Measurements from ENCODE around the gene TWF1.

The TWF1 gene

DNA sequence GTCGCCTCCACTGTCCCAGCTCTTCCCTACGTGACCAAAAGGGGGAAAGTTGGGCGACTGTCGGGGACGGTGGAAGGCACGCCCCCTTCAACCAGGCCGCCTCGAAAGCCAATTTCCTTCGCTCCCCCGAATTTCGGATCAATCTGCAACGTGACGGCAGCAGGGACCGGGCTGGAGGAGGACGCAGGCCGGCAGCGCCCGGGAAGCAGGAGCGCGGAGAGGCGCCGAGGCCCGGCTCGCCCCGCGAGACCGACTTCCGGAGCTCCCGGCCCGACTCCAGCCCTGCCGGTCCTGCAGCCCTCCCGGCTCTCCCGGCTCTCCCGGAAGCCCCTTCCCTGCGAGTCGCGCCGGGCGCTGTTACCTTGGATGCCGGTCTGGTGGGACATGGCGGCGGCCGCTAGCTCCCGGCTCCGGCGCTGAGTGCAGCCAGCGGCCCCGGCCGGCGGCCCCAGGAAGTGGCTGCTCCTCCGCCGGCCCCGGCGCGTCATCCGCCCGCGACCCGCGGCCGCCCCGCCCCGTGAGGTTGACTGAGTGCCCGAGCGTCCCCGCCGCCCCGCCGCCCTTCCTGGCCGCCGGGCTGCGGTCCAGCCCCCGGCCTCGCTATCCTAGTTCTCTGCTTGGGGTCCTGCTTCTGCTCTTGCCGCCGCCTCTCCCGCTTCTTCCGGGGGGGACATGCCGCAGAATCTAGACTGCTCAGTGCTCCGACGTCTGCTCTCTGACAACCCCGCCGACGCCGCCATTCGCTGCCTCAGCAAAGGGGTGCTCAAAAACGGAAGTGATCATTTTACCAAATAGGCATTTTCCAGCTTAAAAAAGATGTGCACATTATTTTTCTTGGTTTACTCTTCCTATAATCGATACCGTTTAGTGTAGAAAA lies at the start of gene TWF1:
TSS of gene TWF1 (minus strand) at position 458 of the 877 bp plus-strand sequence. CDS start at position 386, 72 bp downstream.
- peak; percentile 80 for DNase-seq

DNA sequence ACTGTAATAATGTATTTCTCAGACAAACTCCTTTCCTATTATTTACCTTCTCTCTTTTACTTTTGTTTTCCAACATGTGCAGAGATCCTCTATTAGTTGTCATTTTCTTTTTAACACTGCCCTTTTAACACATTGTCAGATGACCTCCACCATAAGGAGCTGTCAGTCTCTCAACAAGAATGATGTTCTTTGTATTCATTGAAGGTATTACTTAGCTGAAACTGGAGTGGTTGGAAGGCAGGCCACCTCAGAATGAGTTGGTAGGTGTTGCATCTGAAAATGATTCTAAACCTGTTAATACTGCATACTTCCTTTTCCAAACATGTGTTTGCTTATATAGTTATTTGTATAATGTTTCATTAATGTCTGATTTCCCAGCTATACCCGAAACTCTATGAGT lies 46.6 kb upstream of the TWF1 start:
- DNase-seq = no peak

DNA sequence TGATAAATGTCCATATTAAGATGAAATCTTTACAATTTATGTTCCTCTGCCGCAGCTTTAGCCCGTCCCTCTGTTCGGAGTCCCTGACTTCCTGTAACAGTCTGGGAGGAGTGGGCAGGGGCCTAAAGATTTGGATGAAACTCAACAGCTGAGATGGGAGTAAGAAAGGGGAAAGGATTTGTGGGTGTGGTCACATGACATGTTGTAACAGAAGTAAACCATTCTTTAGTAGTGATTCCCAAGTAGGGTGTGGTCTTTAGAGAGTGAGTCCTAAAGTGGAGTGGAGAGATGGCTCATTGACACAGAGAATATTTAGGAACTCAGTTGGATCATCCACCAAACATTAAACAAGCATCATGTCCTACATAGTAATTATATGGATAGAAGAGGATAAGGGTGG lies 42.7 kb upstream of the TWF1 start:
- DNase-seq = no peak

DNA sequence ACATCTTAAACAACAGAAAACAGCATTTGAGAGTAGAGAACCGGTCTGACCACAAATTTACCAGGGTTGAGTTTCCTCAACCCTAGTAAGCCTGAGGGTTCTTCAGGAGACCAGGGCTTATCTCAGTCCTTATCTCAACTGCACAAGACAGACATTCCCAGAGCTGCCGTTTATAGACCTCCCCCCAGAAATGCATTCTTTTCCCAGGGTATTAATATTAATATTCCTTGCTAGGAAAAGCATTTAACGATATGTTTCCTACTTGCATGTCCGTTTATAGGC lies 42.0 kb upstream of the TWF1 start:
- peak; percentile 30 for DNase-seq

DNA sequence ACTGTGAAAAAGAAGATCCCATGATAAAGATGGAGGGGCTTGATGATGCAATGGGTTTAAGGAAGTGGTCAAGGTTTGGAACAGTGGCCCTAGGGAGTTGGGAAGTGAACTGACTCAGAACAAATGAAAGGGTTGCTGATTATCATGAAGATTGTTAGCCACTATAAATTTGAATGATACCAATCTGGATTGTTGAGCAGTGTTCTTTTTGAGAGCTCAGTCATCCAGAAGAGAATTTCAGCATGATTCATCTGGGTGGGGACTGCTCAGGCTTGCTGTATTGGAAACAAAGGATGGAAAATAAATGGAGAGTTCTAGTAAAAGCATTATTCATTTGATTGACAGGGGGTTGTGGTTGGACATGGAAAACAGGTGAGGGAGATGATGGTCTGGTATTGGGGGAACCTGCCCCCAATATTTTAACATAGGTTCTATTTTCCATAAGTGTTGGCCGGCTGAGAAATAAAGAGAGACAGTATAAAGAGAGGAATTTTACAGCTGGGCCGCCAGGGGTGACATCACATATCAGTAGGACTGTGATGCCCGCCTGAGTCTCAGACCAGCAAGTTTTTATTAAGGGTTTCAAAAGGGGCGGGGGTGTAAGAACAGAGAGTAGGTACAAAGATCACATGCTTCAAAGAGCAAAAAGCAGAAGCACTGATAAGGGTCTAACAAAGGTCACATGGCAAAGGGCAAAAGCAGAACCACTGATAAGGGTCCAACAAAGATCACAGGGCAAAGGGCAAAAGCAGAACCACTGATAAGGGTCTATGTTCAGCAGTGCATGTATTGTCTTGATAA lies 41.5 kb upstream of the TWF1 start:
- DNase-seq = peak; percentile 33

DNA sequence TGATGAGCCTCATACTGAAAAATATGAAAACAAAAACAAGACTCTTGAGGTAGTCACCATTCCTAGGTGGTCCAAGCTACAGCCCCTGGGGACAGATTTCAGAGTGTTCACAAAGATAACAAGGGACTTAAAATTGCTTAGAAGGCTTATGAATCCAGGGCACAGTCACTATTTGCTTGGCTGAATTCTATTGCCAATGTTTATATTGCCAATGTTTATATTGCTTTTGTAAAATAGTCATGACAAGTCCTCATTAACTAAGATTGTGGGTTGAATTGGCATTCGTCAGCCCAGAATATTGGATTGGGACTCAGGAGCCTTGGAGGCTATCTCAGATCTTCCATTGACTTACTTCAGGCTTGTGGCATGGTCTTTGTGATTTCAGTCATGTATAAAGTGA lies 36.1 kb upstream of the TWF1 start:
- no peak for DNase-seq

DNA sequence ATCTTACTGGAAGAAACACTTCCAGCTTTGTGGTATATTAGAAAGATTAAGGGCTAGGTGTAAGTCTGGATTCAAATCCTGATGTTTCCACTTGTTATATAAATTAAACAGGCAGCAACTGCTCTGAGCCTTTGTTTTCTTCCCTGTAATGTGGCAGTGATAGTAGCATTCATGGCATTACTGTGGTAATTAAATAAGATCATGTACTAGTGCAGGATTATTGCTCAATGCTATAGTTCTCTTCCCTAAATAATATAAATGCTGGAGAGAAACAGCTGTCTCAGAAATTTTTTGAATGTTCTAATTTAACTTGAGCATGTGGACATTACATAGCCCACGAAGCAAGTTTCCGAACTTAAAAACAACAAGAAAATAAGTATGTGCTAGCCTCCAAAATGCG lies 35.1 kb upstream of the TWF1 start:
- DNase-seq = no peak

DNA sequence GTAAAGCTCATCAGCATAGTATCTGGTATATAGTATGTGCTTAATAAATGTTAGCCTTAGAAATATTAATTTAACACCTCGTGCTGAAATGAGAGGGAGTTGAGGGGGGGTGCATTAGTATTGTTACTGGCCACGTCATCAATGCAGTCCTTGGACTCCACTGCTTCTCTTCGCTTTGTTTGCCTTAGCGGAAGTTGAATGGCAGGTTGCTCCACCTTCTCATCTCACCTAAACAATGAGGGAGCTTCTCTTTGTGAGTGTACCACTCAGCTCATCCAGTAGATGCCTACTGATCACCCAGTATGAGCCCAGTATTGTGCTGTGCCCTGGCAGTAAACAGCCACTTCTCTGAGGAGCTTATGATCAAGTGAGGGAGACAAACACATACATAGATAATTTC lies 34.2 kb upstream of the TWF1 start:
- DNase-seq = no peak

DNA sequence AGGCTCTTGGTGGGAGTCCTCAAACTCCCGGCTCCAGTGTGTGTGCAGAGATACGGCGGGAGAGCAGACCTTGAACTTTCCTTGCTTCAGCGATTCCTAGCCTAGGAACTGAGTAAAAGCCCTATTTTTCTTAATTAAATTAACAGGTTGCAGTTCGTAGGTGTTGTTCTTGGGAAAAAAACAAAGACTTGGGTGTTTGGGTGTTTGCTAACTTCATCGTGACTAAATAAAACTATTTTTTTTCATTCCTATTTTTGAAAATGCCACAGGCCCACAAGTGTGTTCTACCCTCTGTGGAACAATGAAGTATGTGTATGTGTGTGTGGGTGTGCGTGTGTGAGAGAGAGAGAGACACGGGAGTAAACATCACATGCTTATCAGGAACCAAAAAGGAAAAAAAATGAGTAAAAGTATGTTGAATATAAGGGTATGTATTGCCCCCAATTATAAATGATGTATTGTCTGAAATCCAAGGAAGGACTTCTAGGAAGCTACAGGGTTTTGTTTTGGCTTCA lies 30.4 kb upstream of the TWF1 start:
- peak; percentile 62 for DNase-seq

DNA sequence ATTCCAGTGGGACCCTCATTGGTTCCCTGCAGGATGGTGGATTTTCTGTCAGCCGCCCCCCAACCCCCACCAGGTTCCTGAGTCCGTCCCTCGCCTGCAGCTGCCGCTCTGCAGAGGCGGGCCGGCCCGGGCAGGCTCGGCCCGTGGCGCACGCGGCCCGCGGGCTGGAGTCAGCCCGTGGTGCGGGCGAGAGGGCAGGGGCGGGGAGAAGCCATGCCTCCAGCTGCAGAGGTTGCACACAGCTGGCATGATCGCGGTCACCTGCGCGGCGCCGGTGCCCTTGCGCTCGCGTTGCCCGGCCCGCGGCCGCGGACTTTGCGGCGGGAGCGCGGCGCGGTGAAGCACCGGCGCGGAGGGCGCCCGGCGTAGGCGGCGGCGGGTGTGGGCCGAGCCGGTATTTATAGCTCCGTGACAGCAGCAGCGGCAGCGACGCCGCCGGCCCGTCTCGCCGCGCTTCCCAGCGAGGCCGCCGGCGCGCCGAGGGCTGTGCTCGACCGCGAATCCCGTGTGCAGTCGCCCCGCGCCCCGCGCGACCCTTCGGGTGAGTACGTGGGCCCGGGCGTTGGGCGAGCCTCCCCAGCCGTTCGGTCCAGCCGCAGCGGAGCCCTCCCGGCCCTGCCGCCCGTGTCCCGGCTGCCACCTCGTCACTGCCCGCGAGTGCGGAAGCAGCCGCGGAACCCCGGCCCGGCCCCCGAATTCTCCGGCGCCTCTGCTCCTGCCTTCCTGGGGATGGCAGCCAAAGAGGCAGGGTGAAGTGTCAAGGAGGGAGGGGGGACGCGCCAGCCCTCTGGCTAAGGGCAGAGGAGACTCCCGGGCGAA lies 29.7 kb upstream of the TWF1 start, which contains the start of gene TMEM117:
TSS of gene TMEM117 (plus strand) at position 426 of the 819 bp plus-strand sequence.
- peak; percentile 64 for DNase-seq

DNA sequence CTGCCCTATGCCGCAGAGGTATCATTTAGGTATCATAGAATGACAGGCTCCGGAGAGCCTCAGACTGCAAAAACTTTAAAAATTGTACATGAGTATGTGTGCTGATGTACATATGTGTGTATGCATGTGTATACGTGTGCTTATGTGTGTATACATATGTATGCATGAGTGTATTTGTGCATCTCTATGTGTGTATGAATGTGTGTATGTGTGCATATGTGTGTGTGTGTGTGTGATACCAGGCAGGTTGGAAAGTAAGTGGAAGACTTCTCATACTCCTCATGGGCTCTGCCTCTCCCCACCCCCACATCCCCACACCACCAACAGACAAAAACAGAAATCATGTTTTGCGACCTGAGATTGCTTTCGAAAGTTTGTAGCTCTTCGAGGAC lies 29.1 kb upstream of the TWF1 start:
- DNase-seq = peak; percentile 28

DNA sequence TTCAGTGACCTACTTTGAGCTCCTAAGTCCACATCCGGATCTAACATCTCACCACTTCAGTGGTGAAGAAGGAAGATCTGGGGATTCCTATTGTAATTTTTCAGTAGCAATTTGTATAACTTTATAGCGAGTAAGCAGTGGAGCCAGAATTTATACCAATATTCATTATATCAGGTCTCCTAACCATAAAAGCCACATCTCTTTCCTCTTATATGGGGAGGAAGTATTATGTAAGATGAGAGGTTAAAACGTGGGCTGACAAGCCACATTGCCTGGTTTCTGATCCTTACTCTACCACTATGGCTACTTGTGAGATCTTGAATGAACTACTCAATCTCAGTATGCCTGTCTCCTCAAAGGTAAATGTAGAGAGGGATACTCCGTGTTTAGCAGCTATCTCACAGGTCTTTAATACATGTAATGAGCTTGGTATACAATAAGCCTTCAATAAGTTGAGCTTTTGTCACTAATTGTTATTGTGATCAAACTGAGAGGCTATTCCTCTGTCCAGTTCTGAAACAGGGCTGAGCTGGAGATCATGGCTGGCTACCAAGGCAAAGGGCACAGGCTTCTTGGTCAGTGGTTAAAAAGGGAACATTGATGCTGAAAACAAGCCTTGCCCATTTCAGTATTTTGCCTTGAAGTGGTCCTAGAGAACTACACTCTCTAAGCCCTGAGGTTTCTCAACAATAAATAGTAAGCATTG lies 26.5 kb upstream of the TWF1 start:
- no peak for DNase-seq

DNA sequence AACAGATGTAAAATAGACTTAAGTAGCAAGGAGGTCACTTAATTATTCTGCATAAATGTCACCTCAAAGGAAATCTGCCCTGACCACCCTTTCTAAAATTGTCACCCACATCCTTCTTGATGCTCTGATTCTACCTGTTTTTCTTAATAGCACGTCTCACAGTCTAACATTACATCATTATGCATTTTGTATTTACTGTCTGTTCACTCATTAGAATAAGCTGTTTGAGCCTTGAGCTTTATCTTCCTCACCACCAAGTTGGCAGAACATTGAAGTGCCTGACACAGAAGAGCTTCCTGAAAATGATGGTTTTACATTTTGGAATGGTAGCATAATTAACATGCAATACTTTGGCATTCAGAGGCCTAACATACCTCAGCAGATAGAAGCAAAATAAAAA lies 21.0 kb upstream of the TWF1 start:
- DNase-seq = no peak

DNA sequence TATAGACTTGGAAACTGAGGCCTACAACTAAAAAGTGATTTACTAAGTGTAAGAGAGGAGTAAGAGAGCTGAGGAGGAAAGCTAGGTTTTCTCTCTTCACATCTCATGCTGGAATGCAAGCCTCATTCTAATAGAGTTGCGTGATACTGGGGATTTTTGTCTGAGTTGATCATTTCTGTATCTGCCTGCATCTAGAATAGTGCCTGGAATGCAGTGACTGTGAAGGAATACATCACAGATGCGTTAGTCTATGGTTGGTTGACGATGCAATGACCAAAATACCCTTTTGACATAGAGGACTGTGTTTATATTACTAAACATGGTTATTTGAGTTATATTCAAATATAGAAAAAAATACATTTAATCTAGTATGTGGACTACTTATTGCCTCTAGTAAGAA lies 20.6 kb upstream of the TWF1 start:
- no peak for DNase-seq

DNA sequence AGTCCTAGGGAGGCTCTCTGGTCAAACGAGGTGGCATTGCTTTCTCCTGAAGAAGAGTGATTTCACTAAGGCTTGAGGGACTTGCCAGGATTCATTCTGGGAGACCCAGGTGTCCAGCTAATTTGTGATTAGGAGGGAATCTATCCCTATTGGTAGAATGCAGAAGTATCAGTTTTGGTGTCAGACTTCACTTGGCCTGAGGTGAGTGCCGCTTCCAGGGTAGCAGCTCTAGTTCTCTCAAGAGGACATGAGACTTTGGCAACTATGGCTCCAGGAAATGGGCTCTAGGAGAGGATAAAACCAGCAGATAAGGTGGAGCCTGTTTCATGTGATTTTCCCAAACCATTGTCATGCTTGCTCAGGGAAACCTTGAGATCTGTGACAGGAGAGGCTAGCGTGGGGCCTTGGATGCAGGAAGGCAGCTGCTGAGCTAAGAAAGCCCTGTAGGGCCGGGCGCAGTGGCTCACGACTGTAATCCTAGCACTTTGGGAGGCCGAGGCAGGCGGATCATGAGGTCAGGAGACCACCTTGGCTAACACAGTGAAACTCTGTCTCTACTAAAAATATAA lies 18.2 kb upstream of the TWF1 start:
- no peak for DNase-seq

DNA sequence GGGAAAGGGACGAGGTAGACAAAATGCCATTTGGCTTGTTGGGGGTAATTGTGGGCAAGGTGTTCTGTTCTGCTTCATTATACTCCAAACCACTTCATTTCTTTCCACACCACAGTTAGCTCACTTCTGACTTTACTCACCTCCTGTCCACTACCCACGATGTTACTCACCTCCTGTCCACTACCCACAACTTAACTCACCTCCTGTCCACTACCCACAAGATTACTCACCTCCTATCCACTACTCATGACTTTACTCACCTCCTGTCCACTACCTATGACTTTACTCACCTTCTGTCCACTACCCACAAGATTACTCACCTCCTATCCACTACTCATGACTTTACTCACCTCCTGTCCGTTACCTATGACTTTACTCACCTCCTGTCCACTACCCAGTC lies 10.1 kb upstream of the TWF1 start:
- no peak for DNase-seq

DNA sequence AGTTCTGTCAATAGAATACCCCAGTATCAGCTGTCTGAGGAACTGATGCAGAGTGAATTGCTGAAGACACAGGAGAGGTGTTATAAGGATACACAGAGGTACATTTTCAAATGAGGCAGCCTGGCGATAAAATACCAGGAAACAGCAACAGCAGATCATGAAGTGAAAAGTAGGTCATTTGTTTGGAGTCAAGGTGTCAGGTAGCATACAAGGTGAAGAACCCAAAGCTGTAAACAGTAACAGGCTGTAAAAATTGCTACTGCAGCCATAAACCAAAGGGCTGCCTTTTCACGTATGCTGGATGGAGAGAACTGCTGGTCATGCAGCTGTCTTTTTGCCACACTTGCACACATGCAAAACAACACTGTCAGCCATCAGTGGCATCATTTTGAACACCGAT lies 9.3 kb upstream of the TWF1 start:
- DNase-seq = no peak

DNA sequence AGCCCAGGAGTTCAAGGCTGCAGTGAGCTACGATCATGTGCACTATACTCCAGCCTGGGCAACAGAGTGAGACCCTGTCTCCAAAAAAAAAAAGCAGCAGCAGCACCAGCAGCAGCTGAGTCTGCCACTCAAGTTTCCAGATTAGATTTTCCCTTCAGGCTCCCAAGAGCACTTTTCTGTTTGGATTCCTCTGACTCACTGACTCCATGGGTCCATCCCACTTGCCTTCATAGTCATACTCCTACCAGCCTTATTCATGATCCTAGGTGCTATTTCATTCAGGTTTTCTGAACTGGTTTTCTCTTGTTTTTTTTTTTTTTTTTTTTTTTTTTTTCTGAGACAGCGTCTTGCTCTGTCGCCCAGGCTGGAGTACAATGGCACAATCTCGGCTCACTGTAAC lies 6.8 kb upstream of the TWF1 start:
- no peak for DNase-seq

DNA sequence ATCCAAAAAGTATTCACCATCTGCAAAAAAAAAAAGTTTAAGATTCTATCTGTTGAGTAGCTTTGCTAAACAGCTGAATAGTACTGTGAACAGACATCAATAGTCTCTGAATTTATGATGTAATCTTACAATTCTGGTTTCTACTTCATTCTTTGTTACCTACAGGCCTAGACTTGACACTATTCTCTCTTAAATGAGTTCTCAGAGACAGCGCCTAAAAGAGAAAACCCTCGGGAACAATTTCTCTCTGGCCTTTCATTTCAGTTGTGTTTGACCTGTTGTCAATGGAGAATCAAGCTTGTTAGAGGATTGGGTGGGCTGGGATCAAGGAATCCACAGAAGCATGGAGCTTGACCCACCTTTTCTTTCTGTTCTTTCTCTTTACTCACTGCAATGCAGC lies 5.9 kb upstream of the TWF1 start:
- DNase-seq = no peak

DNA sequence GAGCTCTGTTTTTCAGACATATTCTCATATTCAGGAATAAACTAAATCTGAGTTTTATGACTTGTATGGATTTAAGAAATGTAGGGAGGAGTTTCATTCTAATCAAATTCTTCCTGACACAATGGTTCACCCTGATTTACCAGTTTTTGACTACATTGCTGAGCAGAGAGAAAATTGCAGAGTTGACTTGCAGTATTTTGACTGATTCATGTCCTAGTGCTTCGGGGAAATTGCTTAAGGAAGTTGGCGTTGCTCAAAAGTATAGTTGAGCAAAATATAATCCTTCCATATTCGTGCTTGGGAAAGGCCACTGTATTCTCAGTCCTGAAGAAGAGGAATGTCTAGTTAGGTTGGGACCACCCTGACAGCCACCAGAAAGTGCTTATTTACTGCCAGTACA lies 1.3 kb upstream of the TWF1 start:
- no peak for DNase-seq

DNA sequence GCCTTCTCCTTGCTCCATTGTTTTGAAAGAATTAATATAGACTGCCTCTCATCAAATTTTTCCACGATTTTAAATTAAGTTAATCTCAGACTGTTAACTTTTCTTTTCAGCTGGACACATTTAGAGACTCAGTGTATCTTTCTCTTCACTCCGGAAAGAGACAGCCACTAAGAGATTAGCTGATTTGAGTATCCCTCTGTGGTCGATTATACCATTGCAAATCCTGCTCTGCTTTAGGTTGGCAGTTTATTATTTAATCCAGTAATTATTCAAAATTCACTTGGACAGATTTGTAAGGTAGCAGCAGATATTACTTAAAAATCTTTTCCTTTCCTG lies 588 bp upstream of the TWF1 start:
- no peak for DNase-seq

DNA sequence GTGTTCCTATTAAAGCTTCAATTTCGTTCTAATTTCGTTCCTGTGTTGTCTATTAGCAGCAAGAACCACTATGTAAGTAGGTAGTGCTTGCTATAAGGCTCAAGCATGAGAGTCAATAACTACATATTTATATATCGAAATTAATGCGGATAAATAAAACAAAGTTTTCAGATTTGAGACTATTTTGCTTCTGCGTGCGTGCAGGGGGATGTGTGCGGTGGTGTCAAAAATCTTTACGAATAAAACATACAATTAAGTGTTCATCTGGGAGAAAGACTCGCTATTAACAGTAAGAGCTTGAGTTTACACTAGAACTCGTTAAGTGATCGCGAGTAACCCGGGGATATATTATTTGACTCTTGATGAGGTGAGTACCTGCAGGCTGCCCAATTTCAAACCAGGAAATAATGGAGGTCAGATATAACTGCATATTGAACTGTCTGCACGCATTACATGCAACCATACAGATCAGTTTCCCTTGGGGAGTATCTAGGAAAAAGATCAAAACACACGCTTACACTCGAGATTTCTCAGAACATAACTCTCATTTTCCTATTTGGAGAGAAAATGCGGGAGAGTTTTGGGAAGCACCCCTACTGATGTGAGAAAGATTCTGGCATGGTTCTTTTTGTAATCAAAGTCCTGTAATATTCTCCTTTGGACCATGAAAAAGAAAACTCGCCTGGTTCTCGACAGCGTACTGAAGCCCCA lies 813 bp downstream of the TWF1 start:
- peak; percentile 41 for DNase-seq

Measured in hematopoietic multipotent progenitor cell treated with erythropoietin and hydrocortisone succinate and interleukin-3 and kit ligand, for 8 days (in vitro differentiated cells).